MCF 10A (cell line): ENCODE data around the gene SLIT3. TPM values are rescaled to one million over a fixed set of nuclear protein-coding genes. Genes with fewer than 3 reads are reported as not detected.

Experiments
- BruUV-seq: library from RNA; stranded (reverse); fragments of 400-500 nt; replicated peaks from 2 replicates; lab custom pipeline; 2021; lab: Mats Ljungman, UMichigan
- CTCF ChIA-PET: fragments of 300-600 bp; sonication (Branson Sonifier 250); formaldehyde crosslinking; extraction: SDS; loops from one replicate; lab custom pipeline; 2021; ENCODE audit warnings: antibody characterized with exemption, inconsistent platforms; lab: Yijun Ruan, JAX
- POLR2A ChIA-PET: fragments of 300-600, 350-650 bp; sonication (Branson Sonifier 250); formaldehyde crosslinking; extraction: SDS; loops from one replicate; lab custom pipeline; 2020; ENCODE audit warnings: antibody characterized with exemption, inconsistent platforms; lab: Yijun Ruan, JAX
- DNase-seq: peaks from one replicate; pipeline ENCODE4 v3.0.0-alpha.2; 2018; ENCODE audit not compliant: unreplicated experiment
- H3K27ac Mint-ChIP-seq: one replicate; pipeline ENCODE4 v1.8.0; 2022; ENCODE audit warnings: mild to moderate bottlenecking, low read depth, mixed read lengths; ENCODE audit not compliant: unreplicated experiment
- H3K27me3 Mint-ChIP-seq: one replicate; pipeline ENCODE4 v1.8.0; 2022; ENCODE audit warnings: mixed read lengths; ENCODE audit not compliant: insufficient read depth, unreplicated experiment
- H3K36me3 Mint-ChIP-seq: one replicate; pipeline ENCODE4 v1.8.0; 2022; ENCODE audit warnings: mild to moderate bottlenecking, moderate library complexity, mixed read lengths; ENCODE audit not compliant: insufficient read depth, unreplicated experiment
- H3K4me1 Mint-ChIP-seq: one replicate; pipeline ENCODE4 v1.8.0; 2022; ENCODE audit warnings: mixed read lengths; ENCODE audit not compliant: insufficient read depth, unreplicated experiment
- H3K4me3 Mint-ChIP-seq: one replicate; pipeline ENCODE4 v1.8.0; 2022; ENCODE audit warnings: mild to moderate bottlenecking, moderate library complexity, mixed read lengths; ENCODE audit not compliant: unreplicated experiment
- H3K9me3 Mint-ChIP-seq: one replicate; pipeline ENCODE4 v1.8.0; 2022; ENCODE audit warnings: mixed read lengths; ENCODE audit not compliant: unreplicated experiment
- intact Hi-C: fragments of 100-400 bp; cut with micrococcal nuclease; formaldehyde crosslinking; loops from 2 replicates; pipeline ENCODE4 v1.14.1; 2022
- total RNA-seq: library from RNA; stranded (reverse); gene quantifications from 2 replicates; pipeline ENCODE4 v1.2.3, GENCODE V29; 2022
- TF ChIP-seq, protein P1 (sequence below): fragments of 200-600 bp; IDR thresholded peaks from one replicate; pipeline ENCODE4 v1.8.0; 2022; ENCODE audit warnings: antibody characterized with exemption, mild to moderate bottlenecking; ENCODE audit not compliant: unreplicated experiment

SLIT3 gene
- total RNA-seq, 1 experiment from 2014 or later: 0.89 TPM

DNA sequence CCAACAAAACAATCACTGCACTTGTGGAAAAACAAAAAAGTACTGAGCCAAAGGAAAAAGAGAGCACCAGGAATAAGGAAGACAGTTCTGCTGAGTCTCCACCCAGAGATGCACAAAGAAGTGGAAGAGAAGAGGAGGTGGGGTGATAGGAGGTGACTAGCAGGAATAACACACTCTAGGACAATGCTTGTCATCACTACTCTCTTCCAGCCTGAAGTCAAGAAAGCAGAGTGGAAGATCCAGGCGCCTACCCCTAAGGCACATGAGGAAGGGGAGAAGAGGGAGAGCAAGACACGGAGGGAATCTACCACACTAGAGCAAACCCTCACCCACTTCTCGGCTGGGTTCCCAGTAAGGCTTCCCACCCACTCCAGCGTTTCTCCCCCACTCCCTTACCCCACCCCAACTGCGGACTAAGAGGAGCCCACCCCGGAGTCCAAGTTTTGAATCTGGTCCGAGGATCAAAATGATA, 1.7 kb downstream of the SLIT3 start:
- Mint-ChIP-seq H3K9me3 (no peaks in the 10 kb centered on the region), H3K36me3 (no peaks in the 10 kb centered on the region), H3K4me3 (no peak overlapping the region), H3K27ac (no peak overlapping the region), H3K27me3 (no peaks in the 10 kb centered on the region), H3K4me1 (peaks cover 17% of the 10 kb centered on the region)
- no peak for DNase-seq
- no TSS peak for BruUV-seq
- ChIA-PET CTCF (interaction anchor here (1.5 to 5.2 kb wide), 2 partner anchors 311 to 312 kb away, joined by 6 to 57 read pairs; no protein-coding TSS in a partner anchor), POLR2A (no interaction called here)
- intact Hi-C loops: no loop called here
- TF ChIP-seq, protein P1, sequence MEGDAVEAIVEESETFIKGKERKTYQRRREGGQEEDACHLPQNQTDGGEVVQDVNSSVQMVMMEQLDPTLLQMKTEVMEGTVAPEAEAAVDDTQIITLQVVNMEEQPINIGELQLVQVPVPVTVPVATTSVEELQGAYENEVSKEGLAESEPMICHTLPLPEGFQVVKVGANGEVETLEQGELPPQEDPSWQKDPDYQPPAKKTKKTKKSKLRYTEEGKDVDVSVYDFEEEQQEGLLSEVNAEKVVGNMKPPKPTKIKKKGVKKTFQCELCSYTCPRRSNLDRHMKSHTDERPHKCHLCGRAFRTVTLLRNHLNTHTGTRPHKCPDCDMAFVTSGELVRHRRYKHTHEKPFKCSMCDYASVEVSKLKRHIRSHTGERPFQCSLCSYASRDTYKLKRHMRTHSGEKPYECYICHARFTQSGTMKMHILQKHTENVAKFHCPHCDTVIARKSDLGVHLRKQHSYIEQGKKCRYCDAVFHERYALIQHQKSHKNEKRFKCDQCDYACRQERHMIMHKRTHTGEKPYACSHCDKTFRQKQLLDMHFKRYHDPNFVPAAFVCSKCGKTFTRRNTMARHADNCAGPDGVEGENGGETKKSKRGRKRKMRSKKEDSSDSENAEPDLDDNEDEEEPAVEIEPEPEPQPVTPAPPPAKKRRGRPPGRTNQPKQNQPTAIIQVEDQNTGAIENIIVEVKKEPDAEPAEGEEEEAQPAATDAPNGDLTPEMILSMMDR: no peak

GRCh38 chr5:169298193-169298592, 2.7 kb downstream of the SLIT3 start:
- POLR2A ChIA-PET: no interaction called here
- Mint-ChIP-seq H3K27ac (no peak overlapping the region), H3K27me3 (no peaks in the 10 kb centered on the region), H3K9me3 (no peaks in the 10 kb centered on the region), H3K4me1 (peaks cover 17% of the 10 kb centered on the region), H3K36me3 (no peaks in the 10 kb centered on the region), H3K4me3 (no peak overlapping the region)
- TF ChIP-seq, protein P1: no peak
- DNase-seq: no peak
- BruUV-seq: no TSS peak
- intact Hi-C loops: no loop called here
- CTCF ChIA-PET: interaction anchor here (0.6 to 1.5 kb wide), 3 partner anchors 13 to 311 kb away, joined by 3 to 6 read pairs (median 3); no protein-coding TSS in a partner anchor

DNA sequence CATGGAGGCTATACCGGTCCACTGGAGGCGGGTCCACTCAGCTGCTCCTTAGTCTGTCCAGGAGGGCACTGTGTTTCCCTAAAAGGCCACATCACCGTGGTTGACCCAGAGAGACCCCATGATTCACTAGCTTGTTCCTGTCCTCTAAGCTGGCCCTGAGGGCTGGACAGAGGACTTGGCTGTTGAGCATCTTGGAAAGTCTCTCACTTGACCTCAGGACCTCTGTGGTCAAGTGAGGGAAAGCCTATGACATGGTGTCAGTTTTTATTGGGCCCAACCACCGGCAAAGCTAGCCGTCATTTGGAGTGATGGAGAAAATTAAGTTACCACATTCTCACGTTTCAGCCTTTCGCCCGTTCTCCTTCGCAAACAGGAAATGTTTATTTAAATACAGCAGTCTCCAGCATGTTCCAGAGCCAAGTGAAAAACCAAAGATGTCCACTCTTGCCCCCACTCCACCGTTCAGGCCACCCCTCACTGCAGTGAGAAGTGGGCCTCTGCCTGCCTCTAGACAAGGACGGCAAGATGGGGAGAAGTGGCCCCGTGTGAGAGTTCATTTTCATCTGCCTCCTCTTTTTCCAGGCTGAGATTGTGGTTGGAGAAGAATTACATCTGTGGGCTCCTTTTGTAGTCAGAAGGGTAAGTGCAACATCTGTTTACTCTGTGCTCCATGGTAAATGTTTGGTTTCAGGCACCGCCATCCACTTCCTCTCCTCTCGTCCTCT, 4.4 kb downstream of the SLIT3 start:
- Mint-ChIP-seq H3K9me3 (no peaks in the 10 kb centered on the region), H3K27ac (no peak overlapping the region), H3K4me1 (peaks cover 6% of the 10 kb centered on the region), H3K27me3 (no peaks in the 10 kb centered on the region), H3K36me3 (no peaks in the 10 kb centered on the region), H3K4me3 (no peak overlapping the region)
- TF ChIP-seq, protein P1: no peak
- peak; percentile 65 for DNase-seq
- CTCF ChIA-PET: interaction anchor here (1.1 kb wide), 1 partner anchor 310 kb away, joined by 3 read pairs; no protein-coding TSS in a partner anchor
- no TSS peak for BruUV-seq
- intact Hi-C loops: no loop called here
- POLR2A ChIA-PET: no interaction called here

DNA sequence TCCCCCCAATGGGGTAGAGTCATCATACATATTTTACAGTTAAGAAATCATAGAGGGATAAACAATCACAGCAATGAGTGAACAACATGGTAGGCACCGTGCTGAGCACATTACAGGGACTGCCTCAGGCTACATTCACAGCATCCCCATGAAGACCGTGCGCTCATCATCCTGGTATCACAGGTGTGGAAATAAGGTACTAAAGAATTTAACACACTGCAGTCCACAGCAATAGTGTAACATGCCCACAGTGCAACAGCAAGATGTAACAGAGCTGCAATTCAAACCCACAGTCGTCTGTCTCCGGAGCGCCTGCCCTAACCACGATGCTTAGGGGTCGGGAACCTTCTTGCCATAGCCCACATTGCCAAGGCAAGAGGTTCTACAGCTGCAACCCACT, 5.6 kb downstream of the SLIT3 start:
- H3K36me3 Mint-ChIP-seq: no peaks in the 10 kb centered on the region
- H3K4me1 Mint-ChIP-seq: peaks cover 7% of the 10 kb centered on the region
- H3K27me3 Mint-ChIP-seq: no peaks in the 10 kb centered on the region
- DNase-seq: no peak
- H3K4me3 Mint-ChIP-seq: no peak overlapping the region
- POLR2A ChIA-PET: no interaction called here
- H3K9me3 Mint-ChIP-seq: no peaks in the 10 kb centered on the region
- TF ChIP-seq, protein P1: no peak
- intact Hi-C loops: no loop called here
- BruUV-seq: no TSS peak
- CTCF ChIA-PET: interaction anchor here (0.5 to 4.5 kb wide), 4 partner anchors 7 to 308 kb away, joined by 3 to 34 read pairs (median 3); partner anchors contain the start of gene SLIT3
- no peak overlapping the region for H3K27ac Mint-ChIP-seq
